HepG2 (cell line): Measurements from ENCODE around the gene LAMC3. TPM values are rescaled to one million over a fixed set of nuclear protein-coding genes. Genes with fewer than 3 reads are reported as not detected.
A peak's percentile ranks its signal among the peaks of the same experiment; 100 is the strongest.

ENCODE experiments used
- GPBP1L1 ChIP-seq: sonication (generic); formaldehyde crosslinking; IDR thresholded peaks from 2 replicates; pipeline ENCODE4 v1.5.0; 2020; ENCODE audit warnings: mild to moderate bottlenecking, missing genetic modification reagents
- POLR2G ChIP-seq: fragments of 200-400 bp; formaldehyde crosslinking; IDR thresholded peaks from 2 replicates; pipeline ENCODE4 v1.6.1; 2018; ENCODE audit warnings: mild to moderate bottlenecking, low read depth, low read length, moderate library complexity
- PREB ChIP-seq: sonication (generic); formaldehyde crosslinking; IDR thresholded peaks from 2 replicates; pipeline ENCODE4 v1.4.0; 2020; ENCODE audit warnings: missing genetic modification reagents
- SNRNP70 ChIP-seq: fragments of 200-400 bp; formaldehyde crosslinking; IDR thresholded peaks from 2 replicates; pipeline ENCODE4 v1.6.1; 2017; ENCODE audit warnings: mild to moderate bottlenecking, low read depth, low read length, moderate library complexity
- TRAFD1 ChIP-seq: sonication (generic); formaldehyde crosslinking; IDR thresholded peaks from 2 replicates; pipeline ENCODE4 v1.5.1; 2020; ENCODE audit warnings: missing genetic modification reagents, mild to moderate bottlenecking, borderline replicate concordance
- ZBTB10 ChIP-seq: sonication (generic); formaldehyde crosslinking; IDR thresholded peaks from 2 replicates; pipeline ENCODE4 v1.4.0; 2020; ENCODE audit warnings: missing genetic modification reagents, borderline replicate concordance
- ZNF263 ChIP-seq: sonication (generic); formaldehyde crosslinking; IDR thresholded peaks from 2 replicates; pipeline ENCODE4 v1.4.0; 2020; ENCODE audit warnings: missing genetic modification reagents
- ZNF282 ChIP-seq: fragments of 450-650 bp; IDR thresholded peaks from 2 replicates; pipeline ENCODE4 v1.6.1; 2018; ENCODE audit not compliant: partially characterized antibody
- ZNF605 ChIP-seq: sonication (generic); formaldehyde crosslinking; IDR thresholded peaks from 2 replicates; pipeline ENCODE4 v1.8.0; 2022; ENCODE audit warnings: mild to moderate bottlenecking, missing genetic modification reagents
- ZNF670 ChIP-seq: sonication (generic); formaldehyde crosslinking; IDR thresholded peaks from 2 replicates; pipeline ENCODE4 v1.8.0; 2022; ENCODE audit warnings: mild to moderate bottlenecking, missing genetic modification reagents, borderline replicate concordance
- ZNF850 ChIP-seq: sonication (generic); formaldehyde crosslinking; conservative IDR thresholded peaks from 2 replicates; pipeline ENCODE4 v1.9.0; 2021; ENCODE audit warnings: mild to moderate bottlenecking, missing genetic modification reagents
- polyA plus RNA-seq, 8 experiments: library from polyadenylated mRNA; depleted of rRNA in 3 of 8; stranded (reverse) in 7 of 8; unstranded in 1 of 8; fragments of >200 nt; fragmentation: Illumina TruSeq in 4 of 8; extraction: Trizol in 4 of 8; gene quantifications; 2 replicates each; pipeline versions ENCODE4 v1.2.1 to v1.2.3, GENCODE V29; 2011 to 2016; ENCODE audit warnings: low read depth in 4 of 8, missing spikeins in 1 of 8, mixed read lengths in 1 of 8; ENCODE audit not compliant: insufficient read depth in 1 of 8
- total RNA-seq, 5 experiments: library from RNA; depleted of rRNA; stranded (reverse); fragments of >200 nt; fragmentation: Illumina TruSeq; extraction: Trizol; gene quantifications; 2 replicates each; pipeline ENCODE4 v1.2.3, GENCODE V29; 2016; ENCODE audit warnings: low read depth in 1 of 5
- TF ChIP-seq, protein P1 (sequence below): sonication (generic); formaldehyde crosslinking; IDR thresholded peaks from 2 replicates; pipeline ENCODE4 v1.4.0; 2020; ENCODE audit warnings: missing genetic modification reagents
- TF ChIP-seq, protein P2 (sequence below): IDR thresholded peaks from 2 replicates; pipeline ENCODE4 v1.6.1; 2012; ENCODE audit warnings: low read length, improper control_type of control experiment
- TF ChIP-seq, protein P3 (sequence below): sonication (generic); formaldehyde crosslinking; IDR thresholded peaks from 2 replicates; pipeline ENCODE4 v1.5.1; 2020; ENCODE audit warnings: mild to moderate bottlenecking, missing genetic modification reagents, borderline replicate concordance

Gene LAMC3
- total and polyA plus RNA-seq, 2 of the 13 experiments (the other 11 are each of a cell fraction or from before 2014, with no cell fraction given), result 0.07 to 0.57 TPM

GRCh38 chr9:131125288-131126058 lies 116.5 kb downstream of the LAMC3 start, which contains the start of gene NUP214 (continued):
- TF ChIP-seq PREB (CRISPR knock-in tag), result no peak
- TF ChIP-seq ZNF850 (CRISPR knock-in tag), result no peak
- no peak for TF ChIP-seq TRAFD1 (CRISPR knock-in tag)
- TF ChIP-seq ZNF282, result no peak
- TF ChIP-seq ZNF605, result peak; percentile 36; the same call in 1 of the 2 replicates
- TF ChIP-seq, protein P1, sequence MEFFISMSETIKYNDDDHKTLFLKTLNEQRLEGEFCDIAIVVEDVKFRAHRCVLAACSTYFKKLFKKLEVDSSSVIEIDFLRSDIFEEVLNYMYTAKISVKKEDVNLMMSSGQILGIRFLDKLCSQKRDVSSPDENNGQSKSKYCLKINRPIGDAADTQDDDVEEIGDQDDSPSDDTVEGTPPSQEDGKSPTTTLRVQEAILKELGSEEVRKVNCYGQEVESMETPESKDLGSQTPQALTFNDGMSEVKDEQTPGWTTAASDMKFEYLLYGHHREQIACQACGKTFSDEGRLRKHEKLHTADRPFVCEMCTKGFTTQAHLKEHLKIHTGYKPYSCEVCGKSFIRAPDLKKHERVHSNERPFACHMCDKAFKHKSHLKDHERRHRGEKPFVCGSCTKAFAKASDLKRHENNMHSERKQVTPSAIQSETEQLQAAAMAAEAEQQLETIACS (CRISPR knock-in tag), result no peak
- no peak for TF ChIP-seq GPBP1L1 (CRISPR knock-in tag)
- TF ChIP-seq, protein P2, sequence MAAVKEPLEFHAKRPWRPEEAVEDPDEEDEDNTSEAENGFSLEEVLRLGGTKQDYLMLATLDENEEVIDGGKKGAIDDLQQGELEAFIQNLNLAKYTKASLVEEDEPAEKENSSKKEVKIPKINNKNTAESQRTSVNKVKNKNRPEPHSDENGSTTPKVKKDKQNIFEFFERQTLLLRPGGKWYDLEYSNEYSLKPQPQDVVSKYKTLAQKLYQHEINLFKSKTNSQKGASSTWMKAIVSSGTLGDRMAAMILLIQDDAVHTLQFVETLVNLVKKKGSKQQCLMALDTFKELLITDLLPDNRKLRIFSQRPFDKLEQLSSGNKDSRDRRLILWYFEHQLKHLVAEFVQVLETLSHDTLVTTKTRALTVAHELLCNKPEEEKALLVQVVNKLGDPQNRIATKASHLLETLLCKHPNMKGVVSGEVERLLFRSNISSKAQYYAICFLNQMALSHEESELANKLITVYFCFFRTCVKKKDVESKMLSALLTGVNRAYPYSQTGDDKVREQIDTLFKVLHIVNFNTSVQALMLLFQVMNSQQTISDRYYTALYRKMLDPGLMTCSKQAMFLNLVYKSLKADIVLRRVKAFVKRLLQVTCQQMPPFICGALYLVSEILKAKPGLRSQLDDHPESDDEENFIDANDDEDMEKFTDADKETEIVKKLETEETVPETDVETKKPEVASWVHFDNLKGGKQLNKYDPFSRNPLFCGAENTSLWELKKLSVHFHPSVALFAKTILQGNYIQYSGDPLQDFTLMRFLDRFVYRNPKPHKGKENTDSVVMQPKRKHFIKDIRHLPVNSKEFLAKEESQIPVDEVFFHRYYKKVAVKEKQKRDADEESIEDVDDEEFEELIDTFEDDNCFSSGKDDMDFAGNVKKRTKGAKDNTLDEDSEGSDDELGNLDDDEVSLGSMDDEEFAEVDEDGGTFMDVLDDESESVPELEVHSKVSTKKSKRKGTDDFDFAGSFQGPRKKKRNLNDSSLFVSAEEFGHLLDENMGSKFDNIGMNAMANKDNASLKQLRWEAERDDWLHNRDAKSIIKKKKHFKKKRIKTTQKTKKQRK, result no peak
- TF ChIP-seq ZBTB10 (CRISPR knock-in tag), result no peak
- TF ChIP-seq POLR2G, result peak; percentile 92
- no peak for TF ChIP-seq SNRNP70
- TF ChIP-seq, protein P3, sequence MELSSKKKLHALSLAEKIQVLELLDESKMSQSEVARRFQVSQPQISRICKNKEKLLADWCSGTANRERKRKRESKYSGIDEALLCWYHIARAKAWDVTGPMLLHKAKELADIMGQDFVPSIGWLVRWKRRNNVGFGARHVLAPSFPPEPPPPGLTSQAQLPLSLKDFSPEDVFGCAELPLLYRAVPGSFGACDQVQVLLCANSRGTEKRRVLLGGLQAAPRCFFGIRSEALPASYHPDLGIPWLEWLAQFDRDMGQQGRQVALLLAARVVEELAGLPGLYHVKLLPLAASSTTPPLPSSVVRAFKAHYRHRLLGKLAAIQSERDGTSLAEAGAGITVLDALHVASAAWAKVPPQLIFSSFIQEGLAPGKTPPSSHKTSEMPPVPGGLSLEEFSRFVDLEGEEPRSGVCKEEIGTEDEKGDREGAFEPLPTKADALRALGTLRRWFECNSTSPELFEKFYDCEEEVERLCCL (CRISPR knock-in tag), result 0 out of 2 replicates have a peak, but pooled peaks have one; percentile 15
- no peak for TF ChIP-seq ZNF263 (CRISPR knock-in tag)
- TF ChIP-seq ZNF670 (CRISPR knock-in tag), result peak; percentile 51; the same call in 1 of the 2 replicates
